Measurements from ENCODE around the gene MCM3.

MCM3 gene

DNA sequence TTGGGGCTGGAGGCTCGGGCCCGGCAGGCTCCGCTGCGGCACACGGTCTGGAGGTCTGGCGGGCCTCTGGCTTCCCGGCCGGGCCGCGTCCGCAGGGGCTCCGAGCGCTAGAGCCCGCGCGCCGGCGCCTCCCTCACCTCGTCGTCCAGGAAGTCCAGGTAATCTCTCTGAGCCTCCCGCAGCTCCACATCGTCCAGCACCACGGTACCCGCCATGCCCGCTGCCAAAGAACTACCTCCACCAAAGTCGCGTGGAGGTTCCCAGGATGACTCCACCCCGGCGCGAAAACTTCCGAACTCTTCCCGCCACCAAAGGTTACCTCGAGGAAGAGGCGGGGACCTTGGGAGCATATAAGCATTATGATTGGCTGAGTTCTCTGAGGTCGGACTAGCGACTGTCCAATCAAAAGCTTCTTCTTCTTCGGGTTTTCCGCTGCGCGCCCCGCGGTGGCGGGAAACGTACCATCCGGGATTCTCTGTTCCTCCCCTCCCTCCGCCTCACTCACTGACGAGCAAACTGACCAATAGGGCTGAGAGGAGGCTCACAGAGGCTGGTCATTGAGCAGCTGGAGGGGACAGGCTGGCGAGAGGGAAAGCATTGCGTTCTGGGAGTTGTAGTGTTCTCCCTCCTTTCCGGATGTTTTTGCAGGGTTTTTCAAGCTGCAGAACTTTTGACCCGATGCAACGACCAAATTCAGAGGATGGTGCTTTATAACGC lies at the start of gene MCM3:
Gene MCM3, minus strand, starts transcription at position 283 of the 717 bp plus-strand sequence. Its CDS starts 68 bp downstream, at position 215.
- peak; percentile 99 for DNase-seq (ENCODE audit: low spot score)

DNA sequence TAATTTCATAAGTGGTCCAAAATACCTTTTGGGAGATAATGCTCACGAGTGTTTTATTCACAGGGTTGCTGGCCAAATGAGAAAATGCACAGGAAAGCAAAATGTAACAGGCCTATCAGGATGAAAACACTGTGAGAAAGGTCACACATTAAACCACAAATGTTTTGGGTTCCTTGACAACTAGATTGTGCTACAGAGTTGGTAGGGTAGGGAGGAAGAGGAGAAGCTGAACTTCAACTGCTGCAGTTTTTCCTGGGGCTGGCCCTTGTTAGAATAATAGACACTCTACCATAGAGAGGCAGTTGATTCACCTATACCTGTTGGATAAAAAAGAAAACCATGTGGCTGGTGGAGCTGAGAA lies 49.3 kb upstream of the MCM3 start:
- no peak for DNase-seq (ENCODE audit: low spot score)

DNA sequence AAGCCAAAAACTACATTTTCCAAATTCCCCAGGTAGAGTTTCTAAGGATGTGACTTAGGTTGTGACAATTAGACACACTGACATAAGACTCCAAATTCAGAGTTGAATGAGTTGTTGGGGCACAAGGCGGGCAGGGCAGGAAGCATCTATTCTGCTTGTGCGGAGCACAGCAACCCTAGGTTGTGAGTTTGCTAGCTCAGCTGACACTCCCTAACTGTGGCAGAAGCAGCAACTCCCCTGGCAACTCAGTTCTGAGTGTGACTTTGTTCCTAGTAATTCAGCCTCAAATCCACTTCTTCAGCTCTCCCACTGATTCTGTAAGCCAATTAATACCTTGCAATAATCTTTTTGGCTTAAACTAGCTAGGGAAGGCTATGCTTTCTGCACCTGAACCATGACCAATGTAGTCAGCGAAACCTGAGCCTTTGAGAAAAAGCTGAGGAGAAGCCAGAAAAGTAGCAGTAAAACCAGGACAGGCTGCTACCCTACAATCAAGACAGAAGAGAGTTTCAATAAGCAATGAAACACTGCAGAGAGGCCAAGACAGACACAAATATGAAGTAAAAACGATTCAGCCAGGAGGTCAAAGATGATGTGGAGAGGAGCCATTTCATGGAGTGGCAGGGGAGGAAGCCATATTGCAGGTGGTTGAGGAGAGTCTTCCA lies 47.4 kb upstream of the MCM3 start:
- DNase-seq (ENCODE audit: low spot score): no peak

DNA sequence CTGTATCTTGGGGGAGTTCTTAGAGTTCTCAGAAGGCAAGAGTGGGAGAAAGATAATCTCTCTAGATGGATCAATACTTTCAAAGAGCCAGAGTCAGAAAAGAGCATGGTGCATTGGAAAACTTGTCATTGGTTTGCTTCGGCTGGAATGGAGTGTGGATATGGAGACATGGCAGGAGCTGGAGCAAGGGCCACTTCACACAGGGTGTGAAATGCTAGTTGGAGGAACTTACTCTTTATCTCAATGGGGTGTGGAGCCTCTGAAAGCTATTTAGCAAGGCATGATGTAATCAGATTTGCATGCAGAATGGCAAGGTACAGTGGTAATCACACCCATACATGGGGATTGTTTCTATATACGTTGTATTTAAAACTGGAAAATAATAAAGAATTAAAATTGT lies 45.9 kb upstream of the MCM3 start:
- no peak for DNase-seq (ENCODE audit: low spot score)

DNA sequence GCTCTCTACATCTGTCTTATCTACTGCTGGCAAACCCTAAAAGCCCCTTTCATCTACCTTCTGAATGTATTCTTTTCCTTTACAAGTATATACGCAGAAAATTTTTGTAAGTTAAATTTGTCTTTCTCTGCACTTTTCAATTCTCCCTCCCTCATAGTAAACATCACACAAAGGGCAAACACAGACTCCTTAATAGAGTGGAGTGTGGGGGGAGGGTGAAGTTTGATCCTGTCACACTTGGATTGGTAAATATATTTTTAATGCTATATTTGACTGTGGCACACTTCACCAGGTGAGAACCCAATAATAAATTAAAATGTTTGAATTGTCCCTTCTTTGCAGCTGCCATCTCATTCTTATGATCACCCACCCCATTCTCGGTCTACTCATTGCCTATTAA lies 44.2 kb upstream of the MCM3 start:
- no peak for DNase-seq (ENCODE audit: low spot score)

DNA sequence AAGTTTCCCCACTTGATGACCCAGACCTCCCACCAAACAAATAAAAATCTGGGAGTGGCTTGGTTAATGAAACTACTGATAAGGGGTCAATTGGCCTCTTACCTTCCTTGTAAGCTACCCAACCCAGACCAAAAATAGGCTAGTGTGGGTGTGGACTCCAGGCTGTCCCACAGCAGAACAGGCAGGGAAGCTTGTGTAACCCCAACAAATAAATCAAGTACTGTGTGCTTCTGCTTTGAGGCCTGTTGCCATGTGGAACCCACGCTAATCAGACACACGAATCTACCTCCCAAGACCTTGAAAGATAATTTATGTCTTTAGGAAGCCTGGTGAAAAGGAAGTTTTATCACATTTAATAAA lies 43.7 kb upstream of the MCM3 start:
- no peak for DNase-seq (ENCODE audit: low spot score)

DNA sequence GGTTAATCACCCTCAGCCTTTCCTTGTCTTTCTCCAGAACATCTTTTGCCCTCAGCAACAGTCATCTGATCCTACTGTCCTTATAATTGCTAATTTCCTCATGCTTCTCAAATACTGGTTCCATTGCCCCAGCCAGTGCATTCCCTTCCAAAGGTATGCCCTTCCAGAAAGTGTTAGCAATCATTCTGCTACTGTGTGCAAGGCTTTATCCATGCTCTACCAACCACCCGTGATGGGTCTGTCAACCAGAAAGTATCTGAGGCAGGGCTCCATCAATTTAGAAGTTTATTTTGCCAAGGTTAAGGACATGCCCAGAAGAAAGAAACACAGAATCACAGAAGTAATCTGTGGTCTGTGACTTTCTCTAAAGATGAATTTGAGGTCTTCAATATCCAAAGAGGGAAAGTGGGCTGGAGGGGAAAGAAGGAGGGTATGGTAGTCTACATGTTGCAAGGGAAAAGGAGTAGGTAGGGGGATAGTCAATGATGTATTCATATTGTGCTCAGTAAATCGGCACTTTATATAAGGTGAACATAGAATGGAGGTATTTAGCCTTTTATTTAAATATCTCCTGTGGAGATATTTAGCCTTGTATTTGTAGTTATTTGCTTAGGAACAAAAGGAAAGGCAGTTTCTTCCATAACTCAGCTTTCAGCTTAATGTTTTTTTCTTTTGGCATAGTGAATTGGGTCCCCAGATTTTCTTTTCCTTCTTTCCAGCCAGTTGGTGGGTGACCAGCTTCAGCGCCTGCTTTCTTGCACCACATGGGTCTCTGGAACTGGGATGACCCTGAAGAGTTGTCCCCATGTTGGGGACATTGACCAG lies 42.2 kb upstream of the MCM3 start:
- DNase-seq (ENCODE audit: low spot score): no peak

DNA sequence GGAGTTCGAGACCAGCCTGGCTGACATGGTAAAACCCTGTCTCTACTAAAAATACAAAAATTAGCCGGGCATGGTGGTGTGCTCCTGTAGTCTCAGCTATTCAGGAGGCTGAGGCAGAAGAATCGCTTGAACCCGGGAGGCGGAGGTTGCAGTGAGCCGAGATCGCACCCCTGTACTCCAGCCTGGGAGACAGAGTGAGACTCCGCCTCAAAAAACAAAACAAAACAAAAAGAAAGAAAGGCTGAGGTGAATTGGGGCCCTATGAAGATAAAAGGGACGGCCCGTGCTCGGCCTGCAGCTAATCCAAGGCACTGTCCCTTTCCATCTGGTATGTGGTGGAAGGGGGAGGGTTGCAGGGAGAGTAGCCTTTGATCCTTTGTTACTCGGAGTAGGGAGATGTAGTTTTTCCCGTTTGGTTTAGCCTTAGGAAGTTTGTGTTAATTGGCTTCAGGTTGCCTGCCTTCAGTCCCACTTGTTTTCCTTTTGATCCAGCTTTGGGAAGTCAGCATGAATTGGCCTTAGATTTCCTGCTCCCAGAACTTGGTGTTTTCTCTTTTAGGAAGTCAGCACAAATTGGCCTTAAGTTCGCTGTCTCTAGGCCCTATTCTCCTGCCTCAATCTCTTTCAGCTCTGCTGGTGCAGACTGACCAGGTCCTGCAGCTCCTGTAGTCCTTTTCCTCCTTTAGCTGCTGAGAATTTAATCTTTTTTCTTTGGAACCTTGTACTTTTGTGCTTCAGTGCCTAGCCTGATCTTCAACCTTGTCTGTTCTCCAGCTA lies 41.3 kb upstream of the MCM3 start:
- no peak for DNase-seq (ENCODE audit: low spot score)

DNA sequence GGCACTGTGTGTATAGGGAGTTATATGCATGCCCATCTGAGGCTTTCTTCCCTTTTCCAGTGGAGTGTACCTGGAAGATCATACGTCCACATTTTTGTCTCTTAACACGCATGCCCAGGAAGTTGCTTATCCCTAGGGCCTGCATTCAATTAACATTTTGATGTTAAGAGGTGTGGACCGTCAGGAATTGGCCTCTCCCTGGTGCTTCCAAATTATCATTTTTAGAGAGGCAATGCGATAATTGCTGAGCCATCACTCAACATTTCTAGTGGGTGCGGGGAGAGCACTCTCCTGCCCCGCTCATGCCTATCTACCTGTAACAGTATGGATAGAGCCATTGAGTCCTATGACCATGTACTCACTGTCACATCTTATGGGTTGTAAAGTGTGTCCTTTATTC lies 39.6 kb upstream of the MCM3 start:
- DNase-seq (ENCODE audit: low spot score): no peak

DNA sequence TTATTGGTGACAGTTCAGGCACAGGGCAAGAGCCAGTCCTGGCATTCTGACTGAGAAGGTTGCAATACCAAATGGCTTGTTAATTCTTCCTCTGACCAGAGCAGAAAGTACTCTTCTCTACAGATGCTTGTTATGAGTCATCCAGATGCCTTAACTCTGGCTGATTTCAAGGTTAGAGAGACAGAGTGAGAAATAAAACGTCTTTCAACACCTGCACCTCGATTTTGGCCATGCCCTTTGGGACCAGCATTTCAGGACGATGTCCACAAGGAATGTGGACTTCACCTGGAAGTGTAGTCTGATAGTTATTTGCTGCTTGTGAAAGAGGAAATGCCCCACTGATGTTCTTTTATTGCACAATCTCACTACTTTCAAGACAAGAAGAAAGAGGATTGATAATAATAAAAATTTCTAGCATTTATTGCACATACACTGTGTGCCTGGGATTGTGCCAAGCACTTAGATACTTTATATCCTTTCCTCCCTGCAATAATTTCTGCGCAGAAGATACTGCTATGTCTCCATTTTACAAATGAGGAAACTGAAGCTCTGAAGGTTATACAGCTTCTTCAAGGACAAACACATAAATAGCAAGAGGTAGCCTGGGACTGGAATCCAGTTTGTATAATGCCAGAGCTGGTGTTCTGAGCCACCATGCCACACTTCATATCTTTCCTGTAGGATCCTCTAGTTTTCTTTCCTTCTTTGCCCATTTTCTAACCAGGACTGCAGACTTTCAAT lies 33.5 kb upstream of the MCM3 start:
- DNase-seq (ENCODE audit: low spot score): no peak

DNA sequence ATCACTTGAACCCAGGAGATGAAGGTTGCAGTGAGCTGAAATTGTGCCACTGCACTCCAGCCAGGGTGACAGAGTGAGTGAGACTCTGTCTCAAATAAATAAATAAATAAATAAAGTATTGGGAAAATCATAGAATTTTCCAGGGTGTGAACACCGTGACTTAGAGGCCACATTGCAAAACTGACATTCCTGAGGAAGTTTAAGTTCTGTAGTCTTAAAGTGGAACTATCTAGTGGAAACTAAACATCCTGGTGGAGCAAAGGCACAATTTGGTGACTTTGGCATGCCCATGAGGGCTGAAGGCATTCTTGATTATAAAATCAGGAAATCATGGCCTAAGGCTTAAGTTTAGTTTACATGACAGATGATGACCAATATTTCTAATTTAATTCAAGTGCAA lies 32.7 kb upstream of the MCM3 start:
- no peak for DNase-seq (ENCODE audit: low spot score)

DNA sequence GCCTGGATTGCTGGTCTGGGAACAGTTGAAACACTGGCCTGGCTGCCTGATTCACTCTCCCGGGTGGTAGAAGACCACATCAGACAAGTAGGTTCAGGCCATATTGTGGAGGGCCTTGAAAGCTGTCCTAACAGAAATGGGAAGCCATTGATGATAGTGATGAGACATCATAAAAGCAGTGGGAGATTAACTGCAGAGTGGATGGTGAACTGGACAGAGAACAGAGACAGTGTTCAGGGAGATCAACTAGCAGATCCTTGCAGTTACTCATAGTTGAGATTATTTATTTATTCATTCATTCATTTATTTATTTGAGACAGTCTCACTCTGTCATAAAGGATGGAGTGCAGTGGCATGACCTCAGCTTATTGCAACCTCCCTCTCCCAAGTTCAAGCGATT lies 30.2 kb upstream of the MCM3 start:
- no peak for DNase-seq (ENCODE audit: low spot score)

DNA sequence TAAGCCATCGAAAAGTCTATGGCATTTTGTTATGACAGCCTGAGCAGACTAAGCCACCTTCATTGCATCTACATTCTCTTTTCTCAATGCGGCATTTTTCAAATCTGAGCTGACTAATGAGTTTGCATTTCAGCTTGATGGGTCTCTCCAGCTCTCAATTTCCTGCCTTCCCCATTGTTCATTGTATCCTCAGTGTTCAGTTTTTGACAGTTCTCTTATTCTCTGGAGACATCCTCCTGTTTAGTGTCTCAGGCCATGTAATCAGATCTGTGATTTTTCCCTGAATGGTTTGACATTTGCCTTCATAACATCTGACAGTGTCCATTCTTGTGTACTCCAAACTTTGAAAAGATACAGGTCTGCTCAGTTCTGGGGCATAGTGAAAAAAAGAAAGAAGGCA lies 27.9 kb upstream of the MCM3 start:
- DNase-seq (ENCODE audit: low spot score): no peak

DNA sequence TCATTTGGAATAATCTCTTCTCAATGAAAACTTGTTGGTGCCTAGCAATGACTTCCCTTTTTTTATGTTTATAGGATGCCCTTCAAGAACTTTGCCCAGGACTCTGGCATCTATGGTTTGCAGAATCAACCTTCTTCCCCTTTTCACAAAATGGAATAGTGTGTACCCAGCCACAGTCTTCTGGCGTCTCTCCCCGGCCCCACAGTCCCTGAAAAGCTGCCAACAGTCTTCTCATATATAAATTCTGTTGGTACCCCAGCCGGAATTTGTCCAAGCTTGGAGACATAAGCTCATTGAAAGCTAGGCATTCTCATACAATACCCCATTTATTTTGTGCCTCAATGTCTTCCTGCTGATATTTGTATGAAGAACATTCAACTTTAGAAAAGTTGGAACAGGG lies 26.4 kb upstream of the MCM3 start:
- no peak for DNase-seq (ENCODE audit: low spot score)

DNA sequence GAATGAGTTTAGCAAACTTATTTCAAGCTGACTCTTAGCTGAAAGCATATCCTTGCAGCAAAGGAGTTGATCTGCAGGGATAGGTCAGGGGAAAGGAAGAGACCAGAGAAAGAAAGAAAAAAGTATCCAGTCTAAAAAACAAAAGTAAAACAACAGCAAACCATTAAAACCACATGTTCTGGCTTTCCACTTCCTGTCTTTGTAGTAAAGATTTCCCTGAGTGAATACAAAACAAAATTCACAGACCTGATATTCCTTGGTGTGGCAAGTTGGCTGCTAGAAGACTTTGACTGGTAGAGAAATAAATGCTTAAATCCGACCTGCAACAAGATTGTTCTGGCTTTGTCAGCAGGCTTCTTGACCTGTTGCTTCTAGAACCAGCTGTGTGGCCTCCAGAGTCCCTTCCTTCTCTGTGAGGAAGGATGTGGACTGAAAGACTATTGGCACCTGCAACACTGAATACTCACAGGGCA lies 23.4 kb upstream of the MCM3 start:
- DNase-seq (ENCODE audit: low spot score): no peak

DNA sequence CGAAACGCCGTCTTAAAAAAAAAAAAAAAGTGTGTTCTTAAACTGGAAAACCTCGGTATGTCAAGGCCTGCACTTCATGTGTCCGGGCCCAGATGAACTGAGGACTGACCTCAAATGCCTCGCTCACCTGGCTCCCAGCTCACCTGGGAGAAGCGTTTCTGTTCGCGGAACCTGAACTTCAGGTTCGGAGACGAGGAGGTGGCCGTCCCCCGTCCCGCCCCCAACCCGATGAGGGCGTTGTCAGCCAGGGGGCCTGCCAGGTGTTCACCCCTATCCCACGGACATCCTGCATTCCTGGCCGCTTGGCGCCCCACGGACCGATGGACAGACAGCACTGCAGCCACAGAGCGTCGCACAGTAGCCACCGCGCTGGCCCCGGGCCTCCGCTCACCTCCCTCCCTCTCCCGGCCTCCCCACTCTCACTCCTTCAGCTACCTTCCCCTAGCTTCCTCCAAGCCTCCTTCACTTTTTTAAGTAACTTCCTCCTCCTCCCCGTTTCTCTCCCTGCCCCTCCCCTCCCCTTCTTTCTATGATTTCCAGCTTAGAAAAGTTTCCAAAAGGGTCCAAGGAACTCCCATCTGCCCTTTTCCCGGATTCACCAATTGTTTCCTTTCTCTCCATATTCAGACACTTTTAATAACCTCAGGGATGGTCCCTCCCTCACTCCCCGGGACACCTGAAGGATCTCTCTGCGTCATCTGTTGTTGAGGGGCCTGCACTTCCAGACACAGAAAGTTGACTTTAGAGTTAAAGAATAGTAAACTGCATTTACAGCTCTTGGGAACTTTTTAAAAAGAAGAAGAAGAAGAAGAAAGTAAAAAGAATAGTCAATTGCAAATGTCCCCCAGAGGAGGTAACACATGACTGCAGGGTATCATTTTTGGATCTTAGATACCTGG lies 22.7 kb upstream of the MCM3 start:
- DNase-seq (ENCODE audit: low spot score): no peak

DNA sequence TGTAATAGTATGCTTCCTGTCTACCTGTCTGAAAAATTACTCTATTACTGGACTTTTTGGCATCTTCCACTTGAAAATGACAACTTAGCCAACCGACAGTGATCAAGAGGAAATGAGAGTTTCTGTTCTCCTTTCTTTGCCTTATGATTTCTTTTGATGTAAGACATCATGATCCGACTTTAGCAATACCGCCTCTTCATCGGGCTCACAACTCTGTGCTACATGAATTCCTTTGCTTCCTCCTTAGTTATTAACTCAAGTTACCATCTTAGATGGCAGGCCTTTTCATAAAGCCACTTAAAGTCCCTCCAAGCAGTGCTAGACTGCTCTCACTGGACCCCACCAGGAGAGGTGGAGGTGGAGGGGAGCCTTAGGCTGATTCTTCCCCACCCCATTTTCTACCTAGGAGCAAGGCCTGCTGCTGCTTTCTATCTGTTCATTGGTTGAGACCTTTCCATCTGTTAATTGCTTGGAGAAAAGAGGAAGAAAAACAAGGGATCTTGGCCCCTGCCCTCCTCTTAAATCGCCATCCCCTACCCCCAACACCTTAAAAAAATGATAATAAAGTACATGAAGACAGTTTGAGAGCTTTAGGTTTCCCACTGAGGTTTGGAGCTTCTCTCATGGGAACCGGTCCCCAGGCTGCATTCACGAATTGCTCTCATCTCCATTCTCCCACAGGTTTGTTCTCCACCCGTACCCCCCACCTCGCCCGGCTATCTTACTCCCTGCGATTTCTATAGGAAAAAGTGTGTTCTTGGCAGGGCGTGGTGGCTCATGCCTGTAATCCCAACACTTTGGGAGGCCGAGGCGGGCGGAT lies 21.6 kb upstream of the MCM3 start:
- no peak for DNase-seq (ENCODE audit: low spot score)

DNA sequence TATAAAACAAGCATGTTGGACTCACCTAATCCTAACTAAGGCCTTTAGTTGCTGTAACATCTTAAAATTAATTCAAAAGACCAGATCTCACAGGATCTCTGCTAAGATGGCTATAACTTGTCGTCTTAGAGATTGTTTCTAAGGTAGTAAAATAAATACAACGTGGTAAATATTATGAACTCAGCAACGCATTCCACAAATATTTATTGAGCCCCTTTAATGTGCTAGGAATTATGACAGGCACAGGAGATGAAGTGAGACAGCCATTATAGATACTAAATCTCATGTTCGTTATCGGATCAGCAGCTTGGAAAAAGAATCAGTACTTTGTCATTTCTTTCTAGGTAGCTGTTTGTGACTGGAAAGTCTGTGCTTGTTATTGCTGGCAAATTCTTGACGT lies 20.9 kb upstream of the MCM3 start:
- no peak for DNase-seq (ENCODE audit: low spot score)

DNA sequence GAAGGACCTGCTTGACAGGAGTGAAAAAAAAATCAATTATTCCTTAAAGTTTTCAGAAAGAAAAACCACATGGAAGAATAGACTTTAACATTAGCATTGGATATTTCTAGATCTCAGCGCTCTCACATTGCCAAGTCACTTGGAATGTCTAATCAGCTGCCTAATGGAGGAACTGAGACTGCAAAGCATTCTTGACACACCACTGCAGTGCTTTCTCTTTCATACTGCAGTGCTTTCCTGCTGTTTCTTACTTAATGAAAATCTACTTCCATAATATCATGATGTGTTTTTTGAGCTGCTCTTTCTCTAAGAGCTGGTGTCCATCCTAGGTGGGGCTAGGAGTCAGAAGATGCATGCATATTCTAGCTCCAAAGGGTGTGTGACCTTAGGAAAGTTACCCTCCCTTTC lies 20.4 kb upstream of the MCM3 start:
- DNase-seq (ENCODE audit: low spot score): no peak

DNA sequence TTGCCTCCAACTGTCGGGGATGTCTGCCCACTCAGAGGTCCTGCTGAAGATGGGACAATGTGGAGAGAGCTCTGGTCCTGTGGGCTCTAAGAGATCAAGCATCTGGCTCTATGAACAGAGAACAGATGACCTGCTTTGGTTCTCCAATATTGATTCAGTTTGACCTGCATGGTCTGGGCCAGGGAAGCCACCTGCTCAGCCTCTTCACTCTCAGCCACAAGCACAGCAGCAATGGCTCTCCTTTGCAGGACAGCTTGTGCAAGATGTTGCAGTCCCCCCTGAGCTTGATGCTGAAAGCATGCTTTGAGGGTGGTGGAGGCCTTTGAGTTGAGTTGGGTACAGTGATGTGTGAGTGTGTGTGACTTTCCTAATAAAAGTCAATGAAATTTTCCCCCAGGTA lies 18.6 kb upstream of the MCM3 start:
- no peak for DNase-seq (ENCODE audit: low spot score)
